Activated CD8-positive, alpha-beta memory T cell treated with anti-CD3 and anti-CD28 coated beads, Interleukin-2, amount 50 U/mL, for 1 hour (primary cell): Measurements from ENCODE around the gene GSE1.

Experiments
- DNase-seq: peaks from one replicate; pipeline ENCODE4 v3.0.0-alpha.2; 2020; ENCODE audit errors: extremely low read depth

The GSE1 gene

DNA sequence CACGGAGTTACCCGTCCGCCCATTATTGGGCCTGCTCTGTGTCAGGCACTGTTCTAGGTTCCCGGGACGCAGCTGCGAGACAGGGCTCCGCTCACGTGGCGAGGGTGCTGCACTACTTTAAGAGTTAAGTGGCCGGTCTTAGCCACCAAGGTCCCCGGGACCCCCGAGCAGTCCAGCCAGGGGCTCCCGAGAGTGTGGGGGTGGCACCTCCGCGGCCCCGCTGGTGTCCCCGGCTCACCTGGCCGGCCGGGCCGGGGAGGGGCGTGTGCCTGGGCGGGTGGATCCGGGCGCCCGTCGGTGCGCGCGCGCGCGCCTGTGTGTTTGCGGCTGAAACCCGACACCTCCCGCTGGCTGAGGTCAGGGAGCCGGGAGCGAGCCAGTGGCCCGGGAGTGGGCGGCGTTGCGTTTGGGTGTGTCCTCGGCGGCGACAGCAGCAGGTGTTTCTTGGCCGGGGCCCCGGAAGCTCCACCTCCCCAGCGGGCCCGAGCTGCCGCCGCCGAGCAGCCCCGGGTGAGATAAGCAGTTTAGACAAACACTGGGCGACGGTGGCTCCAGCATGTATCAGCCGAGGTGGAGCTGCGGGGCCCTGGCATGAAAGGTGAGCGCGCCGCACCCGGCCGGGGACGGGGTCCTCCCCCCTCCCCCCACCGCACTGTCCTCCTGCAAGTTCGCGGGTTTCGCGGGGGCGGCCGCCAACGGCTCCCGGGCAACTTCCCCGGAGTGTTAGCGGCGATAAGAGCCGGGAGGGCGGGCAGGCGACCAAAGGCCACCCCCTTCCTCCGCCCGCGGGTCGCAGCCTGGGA lies at the start of gene GSE1:
GSE1 (plus strand) TSS at position 522 of the 803 bp plus-strand sequence; CDS start at position 592, 70 bp downstream.
- no peak for DNase-seq

- DNase-seq, result no peak
These were observed 49.4 kb upstream of the GSE1 start for GRCh38 chr16:85563515-85564276.

DNA sequence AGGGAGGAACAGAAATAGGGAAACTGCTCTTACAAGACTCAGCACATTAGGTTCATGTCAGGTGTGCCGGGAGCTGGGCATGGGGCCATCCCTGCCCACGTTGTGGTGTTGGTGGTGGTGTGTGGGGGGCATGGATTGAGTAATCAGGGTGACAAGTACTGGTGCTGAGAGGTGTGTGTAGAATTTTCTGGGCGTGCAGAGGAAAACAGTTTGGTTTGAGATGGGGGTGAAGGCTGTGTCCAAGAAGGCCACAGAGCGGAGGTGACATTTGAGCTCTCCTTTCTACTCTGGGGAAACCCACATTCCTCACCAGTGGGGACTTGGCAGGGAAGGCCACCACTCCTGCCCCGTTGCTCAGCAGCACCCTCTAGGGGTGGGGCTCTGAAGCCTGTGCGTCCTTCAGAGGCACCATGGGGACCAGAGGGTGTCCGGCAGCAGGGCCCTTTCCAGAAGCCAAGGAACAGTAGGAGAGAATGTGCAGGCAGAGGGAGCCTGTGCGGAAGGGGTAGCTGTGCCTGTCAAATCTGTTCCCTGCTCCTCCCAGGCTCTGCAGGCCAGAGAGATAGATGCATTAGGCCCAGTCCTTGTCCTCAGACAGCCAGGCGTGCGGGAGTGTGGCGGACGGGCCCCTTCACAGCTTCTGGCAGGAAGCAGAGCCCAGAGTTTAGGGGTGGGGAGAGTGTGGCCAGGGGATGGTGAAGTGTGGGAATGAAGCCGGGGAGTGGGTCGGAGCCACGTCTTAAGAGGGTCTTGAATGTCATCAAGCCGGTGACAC lies 48.7 kb upstream of the GSE1 start:
- no peak for DNase-seq

GRCh38 chr16:85565340-85565739 lies 47.8 kb upstream of the GSE1 start:
- no peak for DNase-seq

DNA sequence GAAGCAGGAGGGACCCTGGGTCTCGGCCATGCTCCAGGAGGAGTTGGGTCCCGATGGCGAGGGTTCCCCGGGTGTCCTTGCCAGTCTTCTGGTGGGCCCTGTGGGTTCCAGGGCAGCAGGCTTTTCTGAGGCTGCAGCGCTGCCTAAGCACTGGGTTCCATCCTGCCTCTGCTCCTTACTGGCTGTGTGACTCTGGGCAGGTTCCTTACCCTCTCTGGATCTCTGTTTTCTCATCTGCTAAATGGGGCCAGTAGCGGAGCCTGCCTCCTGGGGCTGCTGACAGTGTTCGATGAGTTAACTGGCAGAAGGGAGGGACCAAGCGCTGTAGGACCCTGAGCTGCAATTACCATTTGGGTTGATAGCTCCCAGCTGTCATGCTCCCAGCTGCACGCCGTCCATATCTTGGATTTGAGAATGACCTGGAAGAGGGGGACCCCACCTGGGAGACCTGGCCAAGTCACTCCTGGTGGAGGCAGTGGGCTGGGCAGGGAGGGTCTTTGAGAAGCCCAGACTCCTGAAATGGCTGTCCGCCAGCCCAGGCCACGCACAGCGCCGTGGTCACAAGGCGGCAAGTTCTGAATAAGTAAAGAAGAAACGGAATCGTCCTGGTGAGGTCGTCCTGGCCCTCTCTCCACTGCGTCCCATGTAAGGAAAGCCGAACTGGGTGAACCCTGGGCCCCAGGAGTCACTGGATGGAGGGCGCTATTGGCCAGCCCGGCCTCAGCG lies 47.2 kb upstream of the GSE1 start:
- DNase-seq, result no peak

GRCh38 chr16:85566561-85567100 lies 46.5 kb upstream of the GSE1 start:
- DNase-seq, result no peak

DNA sequence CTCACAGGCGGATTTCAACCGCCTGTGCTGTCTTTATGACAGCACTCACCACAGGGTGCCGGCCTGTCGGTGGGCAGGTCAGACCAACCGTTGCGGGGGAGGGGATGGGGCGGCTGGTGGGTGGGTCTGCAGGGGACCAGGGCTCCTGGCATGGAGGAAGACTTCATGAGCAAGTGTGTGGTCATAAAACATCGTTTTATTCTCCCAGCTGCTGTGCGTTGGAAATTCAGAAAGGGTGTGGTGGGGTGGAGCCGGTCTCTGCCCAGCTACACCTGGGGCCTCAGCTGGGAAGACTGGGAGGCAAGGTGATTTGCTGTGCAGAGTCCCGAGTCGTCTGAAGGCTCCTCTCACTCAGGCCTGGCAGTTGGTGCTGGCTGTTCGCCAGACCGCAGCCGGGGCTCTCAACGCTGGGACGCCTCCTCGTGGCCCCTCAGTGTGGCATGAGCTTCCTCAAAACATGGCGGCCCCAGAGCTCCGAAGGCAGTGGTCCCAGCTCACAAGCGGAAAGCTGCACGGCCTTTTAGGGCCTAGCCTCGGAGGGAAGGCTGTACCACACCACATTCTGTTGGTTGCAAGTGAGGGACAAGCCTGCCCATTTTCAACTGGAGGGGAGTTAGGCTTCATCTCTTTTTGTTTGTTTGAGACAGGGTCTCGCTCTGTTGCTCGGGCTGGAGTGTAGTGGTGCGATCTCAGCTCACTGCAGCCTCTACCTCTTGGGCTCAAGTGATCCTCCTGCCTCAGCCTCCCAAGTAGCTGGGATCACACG lies 45.8 kb upstream of the GSE1 start:
- DNase-seq, result no peak

GRCh38 chr16:85567935-85568334 lies 45.2 kb upstream of the GSE1 start:
- DNase-seq, result no peak

- DNase-seq, result no peak
These were observed 44.6 kb upstream of the GSE1 start for GRCh38 chr16:85568519-85568918.

GRCh38 chr16:85569039-85569614 lies 44.0 kb upstream of the GSE1 start:
- no peak for DNase-seq

- no peak for DNase-seq
These were observed 43.4 kb upstream of the GSE1 start for GRCh38 chr16:85569615-85570212.

GRCh38 chr16:85570213-85570734 lies 42.8 kb upstream of the GSE1 start:
- no peak for DNase-seq

- no peak for DNase-seq
These were observed 42.2 kb upstream of the GSE1 start for GRCh38 chr16:85570735-85571562.

DNA sequence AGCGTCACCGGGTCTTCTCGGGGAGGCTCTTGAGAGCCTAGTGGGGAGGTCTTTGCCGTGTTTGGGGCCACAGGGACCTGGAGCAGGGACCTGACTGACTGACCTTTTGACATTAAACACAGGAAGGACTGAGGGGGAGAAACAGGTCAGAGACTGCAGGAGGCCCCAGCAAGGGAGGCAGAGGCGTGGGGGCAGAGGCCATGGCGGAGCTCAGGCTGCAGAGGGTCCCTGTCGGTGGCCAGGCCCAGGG lies 41.6 kb upstream of the GSE1 start:
- no peak for DNase-seq

DNA sequence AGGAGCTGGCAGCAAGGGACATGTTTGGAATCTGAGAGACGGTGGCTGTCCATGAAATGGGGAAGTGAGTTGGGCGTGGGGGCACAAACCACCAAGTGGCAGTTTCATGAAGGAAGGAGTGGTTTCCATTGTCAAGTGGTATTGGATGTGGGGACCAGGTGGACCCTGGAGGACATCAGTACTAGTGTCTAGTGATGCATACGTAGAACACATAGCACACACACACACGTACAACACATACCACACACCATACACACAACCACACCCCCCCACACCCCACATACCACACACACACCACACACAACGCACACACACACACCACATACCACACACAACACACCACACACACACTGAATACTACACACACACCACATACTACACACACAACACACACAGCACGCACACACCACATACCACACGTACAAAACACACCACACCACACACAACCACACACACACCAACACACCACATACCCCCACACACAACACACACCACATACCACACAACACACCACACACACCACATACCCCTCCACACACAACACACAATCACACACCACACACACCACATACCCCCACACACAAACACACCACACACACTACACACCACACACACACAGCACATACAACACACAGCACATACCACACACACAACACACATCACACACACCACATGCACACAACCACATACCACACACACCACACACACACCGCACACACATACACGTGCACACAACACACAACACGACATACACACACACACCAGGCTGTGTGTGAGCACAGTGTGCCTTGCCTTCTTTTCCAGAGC lies 41.1 kb upstream of the GSE1 start:
- DNase-seq, result no peak

GRCh38 chr16:85573045-85573695 lies 40.0 kb upstream of the GSE1 start:
- no peak for DNase-seq
